HepG2 (cell line): ENCODE measurements around the gene CSK.

Source experiments
- HNRNPH1 ChIP-seq: fragments of 200-400 bp; formaldehyde crosslinking; optimal IDR thresholded peaks from 2 replicates; pipeline ENCODE3; 2017; ENCODE audit warnings: mild to moderate bottlenecking, low read depth, low read length
- RNF2 ChIP-seq: fragments of 450-650 bp; conservative IDR thresholded peaks from 2 replicates; pipeline ENCODE4 v1.6.1; 2016; ENCODE audit warnings: low read depth
- UBTF ChIP-seq: sonication (generic); formaldehyde crosslinking; IDR thresholded peaks from 2 replicates; pipeline ENCODE4 v1.4.0; 2020; ENCODE audit warnings: mild to moderate bottlenecking, missing genetic modification reagents
- ZFP36 ChIP-seq: fragments of 150-350 bp; IDR thresholded peaks from 2 replicates; pipeline ENCODE4 v1.6.1; 2018; ENCODE audit warnings: borderline replicate concordance, low read length, low read depth; ENCODE audit not compliant: partially characterized antibody
- ZNF530 ChIP-seq: sonication (generic); formaldehyde crosslinking; IDR thresholded peaks from 2 replicates; pipeline ENCODE4 v1.5.0; 2020; ENCODE audit warnings: low read depth, mild to moderate bottlenecking, missing genetic modification reagents

- no peak for TF ChIP-seq HNRNPH1
- no peak for TF ChIP-seq ZNF530 (CRISPR knock-in tag)
- TF ChIP-seq UBTF (CRISPR knock-in tag) = no peak
- no peak for TF ChIP-seq RNF2
- TF ChIP-seq ZFP36 = no peak
Observed at GRCh38 chr15:74837482-74838136, 55.7 kb downstream of the CSK start.
